ENCODE results near the gene EPS8. TPM values are rescaled to one million over a fixed set of nuclear protein-coding genes. Genes with fewer than 3 reads are reported as not detected.

EPS8 gene
- total and polyA plus RNA-seq, 12 donors: 11.4 to 76.8 (median 26.7) TPM

GRCh38 chr12:15797818-15798217 is 8.6 kb upstream of the EPS8 start:
- no peaks in the 10 kb centered on the region for H3K9me3 ChIP-seq (replicated peaks in 1 of 3)
- no peaks in the 10 kb centered on the region for H3K27me3 ChIP-seq
- no peaks in the 10 kb centered on the region for H3K36me3 ChIP-seq (replicated peaks in 1 of 2)
- H3K4me1 ChIP-seq (replicated peaks in 1 of 2): no peaks in the 10 kb centered on the region
- 66 to 80% (median 78%) methylated on average over 3 of the region's 3 CpGs for WGBS, 4 donors
- no peak overlapping the region for H3K27ac ChIP-seq
- H3K4me3 ChIP-seq: no peak overlapping the region
- DNase-seq: no peak
- intact Hi-C loops (cut with DNase I): no loop called here
- no peak for TF ChIP-seq POLR2A (IDR thresholded peaks at IDR 0.05)
- no peak for TF ChIP-seq CTCF (IDR thresholded peaks at IDR 0.05)

- no peaks in the 10 kb centered on the region for H3K4me1 ChIP-seq (replicated peaks in 1 of 2)
- 66 to 81% (median 75%) methylated on average over 4 of the region's 4 CpGs for WGBS, 4 donors
- H3K27me3 ChIP-seq: no peaks in the 10 kb centered on the region
- intact Hi-C loops (cut with DNase I): no loop called here
- H3K9me3 ChIP-seq (replicated peaks in 1 of 3): no peaks in the 10 kb centered on the region
- no peak overlapping the region for H3K27ac ChIP-seq
- no peak for DNase-seq
- H3K36me3 ChIP-seq (replicated peaks in 1 of 2): no peaks in the 10 kb centered on the region
- no peak overlapping the region for H3K4me3 ChIP-seq
- TF ChIP-seq CTCF (IDR thresholded peaks at IDR 0.05) (no peak), POLR2A (IDR thresholded peaks at IDR 0.05) (no peak)
Observed at GRCh38 chr12:15796493-15797141, 7.4 kb upstream of the EPS8 start.

- no peaks in the 10 kb centered on the region for H3K36me3 ChIP-seq (replicated peaks in 1 of 2)
- intact Hi-C loops (cut with DNase I): no loop called here
- H3K27me3 ChIP-seq: no peaks in the 10 kb centered on the region
- H3K4me3 ChIP-seq: no peak overlapping the region
- no peak overlapping the region for H3K27ac ChIP-seq
- H3K4me1 ChIP-seq (replicated peaks in 1 of 2): peaks cover 0 to 5% of the 10 kb centered on the region in 2 donors
- DNase-seq: no peak
- H3K9me3 ChIP-seq (replicated peaks in 1 of 3): no peaks in the 10 kb centered on the region
- 72 to 95% (median 90%) methylated on average over 1 of the region's 1 CpG for WGBS, 4 donors
- TF ChIP-seq POLR2A (IDR thresholded peaks at IDR 0.05) (no peak), CTCF (IDR thresholded peaks at IDR 0.05) (no peak)
Observed at GRCh38 chr12:15794836-15795235, 5.6 kb upstream of the EPS8 start.

- WGBS, 4 donors: 84 to 96% (median 87%) methylated on average over 3 of the region's 3 CpGs
- TF ChIP-seq CTCF (IDR thresholded peaks at IDR 0.05) (no peak), POLR2A (IDR thresholded peaks at IDR 0.05) (no peak)
- no peak for DNase-seq
- H3K4me1 ChIP-seq (replicated peaks in 1 of 2): peaks cover 0 to 5% of the 10 kb centered on the region in 2 donors
- intact Hi-C loops (cut with DNase I): no loop called here
- H3K9me3 ChIP-seq (replicated peaks in 1 of 3): no peaks in the 10 kb centered on the region
- no peaks in the 10 kb centered on the region for H3K27me3 ChIP-seq
- no peaks in the 10 kb centered on the region for H3K36me3 ChIP-seq (replicated peaks in 1 of 2)
- H3K27ac ChIP-seq: no peak overlapping the region
- H3K4me3 ChIP-seq: no peak overlapping the region
Observed at GRCh38 chr12:15794196-15794595, 5.0 kb upstream of the EPS8 start.

Data from adrenal gland (tissue), 12 donors.